HCT116 (cell line): ENCODE measurements around the gene TPK1. TPM values are rescaled to one million over a fixed set of nuclear protein-coding genes. Genes with fewer than 3 reads are reported as not detected.

Experiments used
- ATAC-seq: fragments of 200-7000 bp; cut with Tn5 transposase; 2 replicates; pipeline ENCODE4 v1.9.1; 2020; ENCODE audit warnings: mild to moderate bottlenecking, moderate library complexity
- BruUV-seq: library from RNA; stranded (reverse); fragments of 400-500 nt; replicated peaks from 2 replicates; lab custom pipeline; 2021; lab: Mats Ljungman, UMichigan
- CTCF ChIA-PET: fragments of 300-600 bp; sonication (Branson Sonifier 250); formaldehyde crosslinking; loops from one replicate; lab custom pipeline; 2021; ENCODE audit warnings: antibody characterized with exemption; lab: Charles Lee
- POLR2A ChIA-PET: fragments of 300-600, 350-600 bp; sonication (Branson Sonifier 250); formaldehyde crosslinking; loops from one replicate; lab custom pipeline; 2021; ENCODE audit warnings: antibody characterized with exemption; lab: Charles Lee
- RAD21 ChIA-PET, 2 experiments: fragments of 300-600 bp; sonication (Branson Sonifier 250); formaldehyde crosslinking; loops; one replicate each; lab custom pipeline; 2023; ENCODE audit warnings: low total read pairs in 2 of 2; ENCODE audit not compliant: uncharacterized antibody in 2 of 2, unreplicated experiment in 2 of 2, low non-redundant PET in 1 of 2; lab: Charles Lee
- DNase-seq: peaks from one replicate; pipeline ENCODE4 v3.0.0-alpha.2; 2010; ENCODE audit warnings: low read depth, low spot score
- H2AFZ ChIP-seq: fragments of 200-600 bp; shearing (Covaris generic), sonication (generic); 2 replicates; pipeline ENCODE4 v1.6.1; 2017; ENCODE audit warnings: low read depth, mixed run types, mixed read lengths, antibody characterized with exemption, low read length; ENCODE audit not compliant: poor library complexity, severe bottlenecking
- H3K27ac ChIP-seq: 2 replicates; pipeline ENCODE4 v1.5.1; 2012; ENCODE audit warnings: low read depth, low read length
- H3K27me3 ChIP-seq: fragments of 200-600 bp; sonication (generic); 2 replicates; pipeline ENCODE4 v1.6.1; 2016; ENCODE audit warnings: mixed run types, low read length, mixed read lengths; ENCODE audit not compliant: insufficient read depth
- H3K36me3 ChIP-seq, 2 experiments: fragments of 200-500 bp in 1 of 2; fragments of 200-600 bp in 1 of 2; sonication (Bioruptor generic) in 1 of 2; sonication (generic) in 1 of 2; 2 replicates each; pipeline versions ENCODE4 v1.5.1 to v1.6.1; 2014 to 2016; ENCODE audit warnings: low read length in 2 of 2, inconsistent platforms in 1 of 2, mixed read lengths in 1 of 2, mixed run types in 1 of 2; ENCODE audit not compliant: insufficient read depth in 2 of 2, control insufficient read depth in 1 of 2
- H3K4me1 ChIP-seq, 2 experiments: fragments of 200-600 bp in 1 of 2; sonication (generic) in 1 of 2; 2 replicates each; pipeline versions ENCODE4 v1.5.1 to v1.6.1; 2012 to 2017; ENCODE audit warnings: low read length in 2 of 2, inconsistent platforms in 1 of 2, mild to moderate bottlenecking in 1 of 2, mixed read lengths in 1 of 2, mixed run types in 1 of 2, moderate library complexity in 1 of 2; ENCODE audit not compliant: insufficient read depth in 2 of 2, control insufficient read depth in 1 of 2
- H3K4me2 ChIP-seq: fragments of 200-600 bp; sonication (generic); 2 replicates; pipeline ENCODE4 v1.6.1; 2017; ENCODE audit warnings: mixed run types, low read length, mixed read lengths
- H3K4me3 ChIP-seq, 2 experiments: fragments of 200-600 bp in 1 of 2; sonication (generic) in 1 of 2; replicated peaks in 1 of 2; 2 replicates each; pipeline ENCODE4 v1.5.1; 2011 to 2016; ENCODE audit warnings: low read length in 2 of 2, control low read depth in 1 of 2, low read depth in 1 of 2, mild to moderate bottlenecking in 1 of 2, mixed read lengths in 1 of 2, mixed run types in 1 of 2
- H3K79me2 ChIP-seq: fragments of 200-600 bp; sonication (generic); 2 replicates; pipeline ENCODE4 v1.6.1; 2017; ENCODE audit warnings: mild to moderate bottlenecking, mixed run types, low read length, moderate library complexity, mixed read lengths; ENCODE audit not compliant: insufficient read depth
- H3K9ac ChIP-seq: fragments of 200-600 bp; sonication (generic); 2 replicates; pipeline ENCODE4 v1.6.1; 2016; ENCODE audit warnings: low read length, mixed read lengths
- H3K9me2 ChIP-seq: fragments of 200-600 bp; sonication (generic), shearing (Covaris generic); 2 replicates; pipeline ENCODE4 v1.6.1; 2017; ENCODE audit warnings: mixed run types, mild to moderate bottlenecking, moderate library complexity; ENCODE audit not compliant: insufficient read depth
- H3K9me3 ChIP-seq, 2 experiments: fragments of 200-500 bp in 1 of 2; fragments of 200-600 bp in 1 of 2; sonication (Bioruptor generic) in 1 of 2; sonication (generic) in 1 of 2; 2 replicates each; pipeline ENCODE4 v1.6.1; 2014 to 2017; ENCODE audit warnings: low read length in 2 of 2, mixed read lengths in 2 of 2, inconsistent platforms in 1 of 2, low read depth in 1 of 2, mild to moderate bottlenecking in 1 of 2, mixed run types in 1 of 2, moderate library complexity in 1 of 2; ENCODE audit not compliant: control insufficient read depth in 1 of 2, insufficient read depth in 1 of 2
- H4K20me1 ChIP-seq: fragments of 200-600 bp; sonication (generic), shearing (Covaris generic); 2 replicates; pipeline ENCODE4 v1.6.1; 2017; ENCODE audit warnings: mixed run types, mild to moderate bottlenecking, moderate library complexity; ENCODE audit not compliant: insufficient read depth
- CEBPB ChIP-seq: IDR thresholded peaks from 2 replicates; pipeline ENCODE4 v1.6.1; 2012; ENCODE audit warnings: low read depth
- FOSL1 ChIP-seq: IDR thresholded peaks from 2 replicates; pipeline ENCODE4 v1.6.1; 2012; ENCODE audit warnings: low read depth
- SP1 ChIP-seq: IDR thresholded peaks from 2 replicates; pipeline ENCODE4 v1.6.1; 2012; ENCODE audit warnings: low read depth
- intact Hi-C: fragments of 100-400 bp; cut with micrococcal nuclease; formaldehyde crosslinking; loops from 2 replicates; pipeline ENCODE4 v1.10.0; 2022
- total RNA-seq: library from RNA; stranded (reverse); gene quantifications from one replicate; pipeline ENCODE4 v1.2.1, GENCODE V29; 2021; ENCODE audit not compliant: unreplicated experiment
- TF ChIP-seq, protein P1 (sequence below): IDR thresholded peaks from 2 replicates; pipeline ENCODE4 v1.6.1; 2011; ENCODE audit warnings: mild to moderate bottlenecking, low read length, moderate library complexity; ENCODE audit not compliant: insufficient replicate concordance; ENCODE audit errors: extremely low read depth

TPK1 gene
- total RNA-seq, 1 experiment from 2014 or later = 5.4 TPM

DNA sequence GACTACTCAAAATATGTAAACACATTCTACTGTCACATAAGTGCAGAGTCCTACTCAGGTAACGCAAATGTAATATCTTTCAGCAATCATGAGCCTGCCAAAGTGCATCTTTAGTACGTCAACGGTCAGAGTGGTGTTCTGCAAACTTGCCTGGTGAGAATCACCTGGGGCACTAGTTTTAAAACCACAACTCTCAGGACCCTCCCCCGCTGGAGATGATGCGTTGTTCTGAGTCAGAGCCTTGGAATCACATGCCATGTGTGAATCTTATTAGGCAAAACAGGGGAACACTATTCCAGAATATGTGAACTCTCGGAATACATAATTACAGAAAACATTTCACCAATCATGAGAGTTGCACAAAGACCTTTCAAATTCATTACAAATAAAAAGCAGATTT, 115.7 kb downstream of the TPK1 start:
- peak overlapping the region; percentile 43 for H3K4me2 ChIP-seq
- ChIA-PET CTCF (no interaction called here), POLR2A (no interaction called here), RAD21 (no interaction called here)
- intact Hi-C loops = no loop called here
- H3K9me2 ChIP-seq = no peaks in the 10 kb centered on the region
- H3K4me1 ChIP-seq = peaks cover 5 to 10% of the 10 kb centered on the region in 2 experiments; a peak in 3 of 4 replicates
- DNase-seq (peak; percentile 13), ATAC-seq (peak; percentile 67)
- H3K27me3 ChIP-seq = no peaks in the 10 kb centered on the region
- H4K20me1 ChIP-seq = no peaks in the 10 kb centered on the region
- H3K9me3 ChIP-seq = no peaks in the 10 kb centered on the region
- no peak overlapping the region for H3K27ac ChIP-seq
- TF ChIP-seq CEBPB (no peak), FOSL1 (peak; percentile 50)
- no peaks in the 10 kb centered on the region for H3K36me3 ChIP-seq
- no peak overlapping the region for H3K4me3 ChIP-seq
- H3K79me2 ChIP-seq = no peaks in the 10 kb centered on the region
- no TSS peak for BruUV-seq
- H2AFZ ChIP-seq = no peak overlapping the region
- H3K9ac ChIP-seq = no peak overlapping the region

DNA sequence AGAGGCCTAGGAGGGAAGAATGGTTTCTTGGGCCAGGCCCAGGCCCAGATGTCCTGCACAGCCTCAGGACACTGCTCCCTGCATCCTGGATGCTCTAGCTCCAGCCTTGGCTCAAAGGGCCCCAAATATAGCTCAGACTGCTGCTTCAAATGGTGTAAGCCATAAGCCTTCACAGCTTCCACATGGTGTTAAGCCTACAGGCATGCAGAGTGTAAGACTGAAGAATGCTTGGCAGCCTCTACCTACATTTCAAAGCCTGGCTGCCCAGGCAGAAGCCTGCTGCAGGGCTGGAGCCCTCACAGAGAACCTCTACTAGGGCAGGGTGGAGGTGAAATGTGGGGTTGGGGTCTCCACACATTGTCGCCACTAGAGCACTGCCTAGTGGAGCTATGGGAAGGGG, 118.1 kb downstream of the TPK1 start:
- no peaks in the 10 kb centered on the region for H4K20me1 ChIP-seq
- ATAC-seq = no peak
- peaks cover 5 to 10% of the 10 kb centered on the region in 2 experiments; a peak in 3 of 4 replicates for H3K4me1 ChIP-seq
- POLR2A ChIA-PET = no interaction called here
- no TSS peak for BruUV-seq
- no peaks in the 10 kb centered on the region for H3K36me3 ChIP-seq
- TF ChIP-seq SP1 = no peak
- TF ChIP-seq, protein P1, sequence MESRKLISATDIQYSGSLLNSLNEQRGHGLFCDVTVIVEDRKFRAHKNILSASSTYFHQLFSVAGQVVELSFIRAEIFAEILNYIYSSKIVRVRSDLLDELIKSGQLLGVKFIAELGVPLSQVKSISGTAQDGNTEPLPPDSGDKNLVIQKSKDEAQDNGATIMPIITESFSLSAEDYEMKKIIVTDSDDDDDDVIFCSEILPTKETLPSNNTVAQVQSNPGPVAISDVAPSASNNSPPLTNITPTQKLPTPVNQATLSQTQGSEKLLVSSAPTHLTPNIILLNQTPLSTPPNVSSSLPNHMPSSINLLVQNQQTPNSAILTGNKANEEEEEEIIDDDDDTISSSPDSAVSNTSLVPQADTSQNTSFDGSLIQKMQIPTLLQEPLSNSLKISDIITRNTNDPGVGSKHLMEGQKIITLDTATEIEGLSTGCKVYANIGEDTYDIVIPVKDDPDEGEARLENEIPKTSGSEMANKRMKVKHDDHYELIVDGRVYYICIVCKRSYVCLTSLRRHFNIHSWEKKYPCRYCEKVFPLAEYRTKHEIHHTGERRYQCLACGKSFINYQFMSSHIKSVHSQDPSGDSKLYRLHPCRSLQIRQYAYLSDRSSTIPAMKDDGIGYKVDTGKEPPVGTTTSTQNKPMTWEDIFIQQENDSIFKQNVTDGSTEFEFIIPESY = no peak
- H3K4me2 ChIP-seq = no peak overlapping the region
- no peak overlapping the region for H3K4me3 ChIP-seq
- DNase-seq = no peak
- no peaks in the 10 kb centered on the region for H3K79me2 ChIP-seq
- H3K9me3 ChIP-seq = no peaks in the 10 kb centered on the region
- intact Hi-C loops = no loop called here
- no peaks in the 10 kb centered on the region for H3K27me3 ChIP-seq
- CTCF ChIA-PET = no interaction called here
- no peak overlapping the region for H3K27ac ChIP-seq
- no peak overlapping the region for H2AFZ ChIP-seq
- H3K9ac ChIP-seq = no peak overlapping the region
- RAD21 ChIA-PET = no interaction called here
- no peaks in the 10 kb centered on the region for H3K9me2 ChIP-seq
